HG03378 (cell line): ENCODE measurements around the gene ZNF445.
"Not testable (repeated sequence)": the region's sequence is repeated elsewhere in the genome, so short reads cannot be mapped to it uniquely, and the experiment has no call there.

Source experiments
- ATAC-seq: cut with Tn5 transposase; IDR thresholded peaks from one replicate; pipeline ENCODE4 v1.9.1; 2021; ENCODE audit warnings: mild to moderate bottlenecking, moderate library complexity; ENCODE audit not compliant: unreplicated experiment

ZNF445 gene

GRCh38 chr3:44476963-44477311 is 533 bp downstream of the ZNF445 start:
- ATAC-seq: peak; percentile 8

GRCh38 chr3:44476181-44476611 is 1.3 kb downstream of the ZNF445 start:
- ATAC-seq: no peak

GRCh38 chr3:44474886-44475285 is 2.6 kb downstream of the ZNF445 start:
- ATAC-seq: not testable (repeated sequence)

- ATAC-seq: no peak
Measured at GRCh38 chr3:44470430-44470829, 7.0 kb downstream of the ZNF445 start.

- ATAC-seq: no peak
Measured at GRCh38 chr3:44469914-44470313, 7.6 kb downstream of the ZNF445 start.

GRCh38 chr3:44468572-44469520 is 8.6 kb downstream of the ZNF445 start:
- no peak for ATAC-seq

- not testable (repeated sequence) for ATAC-seq
Measured at GRCh38 chr3:44468099-44468537, 9.4 kb downstream of the ZNF445 start.

- no peak for ATAC-seq
Measured at GRCh38 chr3:44467241-44467640, 10.2 kb downstream of the ZNF445 start.

- ATAC-seq: not testable (repeated sequence)
Measured at GRCh38 chr3:44464920-44465319, 12.6 kb downstream of the ZNF445 start.

- no peak for ATAC-seq
Measured at GRCh38 chr3:44464509-44464908, 13.0 kb downstream of the ZNF445 start.

GRCh38 chr3:44460050-44460449 is 17.4 kb downstream of the ZNF445 start:
- not testable (repeated sequence) for ATAC-seq

GRCh38 chr3:44455318-44455717 is 22.2 kb downstream of the ZNF445 start:
- no peak for ATAC-seq

GRCh38 chr3:44454258-44454657 is 23.2 kb downstream of the ZNF445 start:
- no peak for ATAC-seq

GRCh38 chr3:44451441-44451840 is 26.0 kb downstream of the ZNF445 start:
- no peak for ATAC-seq

GRCh38 chr3:44446929-44447328 is 30.5 kb downstream of the ZNF445 start:
- no peak for ATAC-seq

GRCh38 chr3:44445786-44446185 is 31.7 kb downstream of the ZNF445 start:
- no peak for ATAC-seq

- no peak for ATAC-seq
Measured at GRCh38 chr3:44444896-44445691, 32.4 kb downstream of the ZNF445 start.

GRCh38 chr3:44444437-44444836 is 33.0 kb downstream of the ZNF445 start:
- no peak for ATAC-seq

GRCh38 chr3:44442596-44443309 is 34.7 kb downstream of the ZNF445 start:
- no peak for ATAC-seq

- peak; percentile 94 for ATAC-seq
Measured at GRCh38 chr3:44439499-44440295, 37.8 kb downstream of the ZNF445 start.
